ENCODE results near the gene RET. TPM values are rescaled to one million over a fixed set of nuclear protein-coding genes. Genes with fewer than 3 reads are reported as not detected.

The RET gene
- polyA plus RNA-seq, 4 donors, result 15.9 to 30.3 (median 22.8) TPM

GRCh38 chr10:43160046-43160920 is 83.4 kb downstream of the RET start:
- no peak for DNase-seq (ENCODE audit: low read depth in 4 of 4, low spot score in 2 of 4)

DNA sequence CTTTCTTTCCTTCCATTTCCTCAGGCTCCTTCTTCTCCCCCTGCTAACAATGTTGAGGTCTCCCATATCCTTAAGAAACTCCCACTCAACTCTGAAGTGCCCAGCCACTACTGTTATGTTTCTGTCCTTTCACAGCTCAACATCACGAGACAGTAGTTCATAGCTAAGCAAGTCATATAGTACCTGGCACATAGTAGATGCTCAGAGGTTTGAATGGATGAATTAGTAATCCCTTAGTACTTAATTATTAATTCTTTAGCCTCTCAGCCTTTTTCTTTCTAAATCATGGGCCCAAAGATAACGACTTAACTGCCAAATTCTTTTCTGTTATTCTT is 84.0 kb downstream of the RET start:
- DNase-seq (ENCODE audit: low read depth in 4 of 4, low spot score in 2 of 4), result no peak

GRCh38 chr10:43162604-43163003 is 85.7 kb downstream of the RET start:
- no peak for DNase-seq (ENCODE audit: low read depth in 4 of 4, low spot score in 2 of 4)

DNA sequence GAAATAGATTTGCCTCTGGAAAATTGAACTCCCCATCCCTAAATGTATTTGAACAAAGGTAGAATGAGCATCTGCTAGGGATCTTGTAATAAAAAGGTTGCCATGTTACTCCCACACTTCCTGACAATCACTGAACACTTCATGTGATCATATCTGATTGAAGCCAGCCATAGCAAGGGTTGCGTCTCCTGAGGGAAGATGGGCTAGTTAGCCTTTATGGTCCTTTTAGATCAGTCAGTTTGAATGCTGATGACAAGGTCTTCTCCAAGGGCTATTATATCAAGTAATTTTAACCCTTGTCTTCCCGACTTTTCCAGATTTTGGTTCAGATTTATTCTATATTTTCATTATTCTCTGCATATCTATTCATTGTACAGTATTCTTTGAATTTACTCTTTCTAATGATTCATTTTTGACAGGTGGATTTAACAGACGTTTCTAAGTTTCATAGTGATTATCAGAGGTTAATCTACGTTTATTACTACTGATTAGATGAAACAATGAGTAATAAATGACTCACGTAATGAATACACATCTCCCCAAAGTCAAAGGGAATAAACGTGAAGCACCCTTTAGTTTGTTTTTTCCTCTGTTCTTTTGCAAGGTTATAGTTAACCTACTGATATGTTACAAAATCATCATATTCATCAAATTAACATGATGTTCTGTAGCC is 89.5 kb downstream of the RET start:
- DNase-seq (ENCODE audit: low read depth in 4 of 4, low spot score in 2 of 4), result no peak

DNA sequence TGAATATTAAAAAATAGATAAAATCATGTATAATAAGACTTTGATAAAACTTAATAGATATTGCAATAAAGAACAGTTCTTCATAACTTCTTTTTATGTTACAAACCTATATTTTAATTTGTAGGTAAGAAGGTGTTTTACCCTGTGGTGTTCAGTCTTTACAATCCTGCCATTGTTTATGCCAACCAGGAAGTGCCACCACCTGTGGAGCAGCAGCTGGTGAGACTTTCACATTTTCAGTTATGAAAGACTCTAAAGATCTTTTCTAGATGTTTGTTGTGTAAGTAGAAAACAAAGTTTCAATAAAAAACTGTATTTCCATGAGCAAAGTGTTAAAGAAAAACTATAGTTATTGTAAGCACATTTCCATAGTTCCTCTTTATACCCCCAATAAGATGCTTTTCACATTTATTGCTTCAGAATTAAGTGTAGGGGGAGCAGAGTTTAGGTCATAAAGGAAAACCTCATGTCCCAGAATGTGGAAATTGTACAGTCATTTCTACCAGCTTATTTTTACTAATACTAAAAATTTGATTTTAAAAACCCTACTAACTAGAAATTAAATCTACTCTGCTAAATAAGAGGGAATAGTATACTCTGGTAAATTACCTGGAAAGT is 90.1 kb downstream of the RET start:
- DNase-seq (ENCODE audit: low read depth in 4 of 4, low spot score in 2 of 4), result no peak

- DNase-seq (ENCODE audit: low read depth in 4 of 4, low spot score in 2 of 4), result no peak
Measured at GRCh38 chr10:43167498-43167889, 90.6 kb downstream of the RET start.

DNA sequence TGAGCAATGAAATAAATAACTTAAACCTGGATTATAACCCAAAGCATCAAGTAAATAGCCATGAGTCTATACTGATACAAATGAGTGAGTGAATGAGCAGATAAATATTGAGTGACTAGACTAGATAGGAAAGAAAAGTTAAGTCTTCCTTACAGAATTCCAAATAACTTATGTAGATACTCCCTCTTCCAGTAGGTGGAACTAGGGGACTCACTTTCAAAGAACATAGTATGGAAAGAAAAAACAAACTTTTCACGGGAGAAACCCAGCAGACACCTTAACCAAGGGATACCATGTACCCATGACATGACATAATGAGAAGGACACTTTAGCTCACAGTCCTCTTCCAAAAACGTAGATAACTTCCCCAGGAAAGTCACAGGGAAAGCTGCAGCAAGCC is 93.6 kb downstream of the RET start:
- DNase-seq (ENCODE audit: low read depth in 4 of 4, low spot score in 2 of 4), result no peak

DNA sequence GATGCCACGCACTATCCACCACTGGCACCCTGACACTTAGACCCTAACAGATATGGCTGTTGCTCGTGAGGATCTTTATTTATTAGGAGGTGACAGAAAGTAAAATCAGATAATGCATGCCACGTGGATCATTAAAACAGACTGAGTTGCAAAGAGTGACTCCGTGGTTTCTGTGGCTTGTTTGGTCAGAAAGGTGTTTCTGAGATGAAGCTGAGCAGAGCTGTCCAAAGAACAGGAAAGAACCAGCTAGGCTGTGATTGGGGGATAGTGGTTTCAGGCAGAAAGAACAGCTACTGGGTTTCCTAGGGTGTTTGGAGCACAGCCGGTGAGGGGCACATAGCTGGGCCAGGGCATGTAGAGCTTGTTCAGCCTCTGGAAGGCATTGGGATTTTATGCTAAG is 95.8 kb downstream of the RET start:
- DNase-seq (ENCODE audit: low read depth in 4 of 4, low spot score in 2 of 4), result no peak

- no peak for DNase-seq (ENCODE audit: low read depth in 4 of 4, low spot score in 2 of 4)
Measured at GRCh38 chr10:43173120-43173519, 96.3 kb downstream of the RET start.

DNA sequence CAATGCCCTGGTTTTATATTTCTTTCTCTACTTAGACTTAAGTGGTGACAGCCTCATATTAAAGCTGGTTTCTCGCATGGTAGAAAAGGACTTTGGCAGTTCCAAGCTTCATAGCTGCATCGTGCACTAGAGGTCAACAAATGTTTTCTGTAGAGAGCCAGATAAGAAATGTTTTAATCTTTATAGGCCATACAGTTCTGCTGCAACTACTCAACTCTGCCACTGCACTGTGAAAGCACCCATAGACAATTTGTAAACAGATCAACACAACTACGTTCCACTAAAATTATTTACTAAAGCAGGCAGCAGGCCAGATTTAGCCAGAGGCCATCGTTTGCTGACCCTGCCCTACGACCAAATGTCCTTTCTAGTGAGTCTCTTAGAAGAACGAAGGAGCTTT is 98.1 kb downstream of the RET start:
- no peak for DNase-seq (ENCODE audit: low read depth in 4 of 4, low spot score in 2 of 4)

GRCh38 chr10:43176271-43176670 is 99.4 kb downstream of the RET start:
- DNase-seq (ENCODE audit: low read depth in 4 of 4, low spot score in 2 of 4), result no peak

DNA sequence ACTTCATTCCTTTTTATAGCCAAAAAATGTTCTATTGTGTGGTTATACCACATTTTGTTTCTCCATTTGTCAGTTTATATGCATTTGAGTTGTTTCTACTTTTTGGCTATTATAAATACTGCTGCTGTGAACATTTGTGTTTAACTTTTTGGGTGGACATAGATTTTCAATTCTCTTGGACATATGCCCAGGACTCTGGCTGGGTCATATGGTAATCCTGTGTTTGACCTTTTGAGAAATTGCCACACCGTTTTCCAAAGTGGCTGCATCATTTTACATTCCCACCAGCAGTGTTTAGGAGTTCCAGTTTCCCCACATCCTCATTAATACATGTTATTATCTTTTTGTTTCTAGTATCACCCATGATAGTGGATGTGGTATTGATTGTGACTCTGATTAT is 100.7 kb downstream of the RET start:
- no peak for DNase-seq (ENCODE audit: low read depth in 4 of 4, low spot score in 2 of 4)

Other genes starting within 250 kb of the RET start
- 10 to 100 TPM; 17.6 to 21.5 (median 18.6) TPM for gene CSGALNACT2, start 61.4 kb downstream of the RET start, polyA plus RNA-seq (ENCODE audit: insufficient read length in 4 of 4)
- gene RASGEF1A, start 190.0 kb downstream of the RET start, polyA plus RNA-seq (ENCODE audit: insufficient read length in 4 of 4), result 1 to 10 TPM; 1.3 to 1.9 (median 1.7) TPM

Measured in left renal cortex interstitium (tissue), 4 donors.